DMS53 treated with DMSO at 0.1 percent for 48 hours (cell line): ENCODE results near the gene STX11.

Experiments used
- DNase-seq: peaks from one replicate; lab custom pipeline; 2025; ENCODE audit not compliant: unreplicated experiment; lab: John Stamatoyannopoulos, UW

STX11 gene

DNA sequence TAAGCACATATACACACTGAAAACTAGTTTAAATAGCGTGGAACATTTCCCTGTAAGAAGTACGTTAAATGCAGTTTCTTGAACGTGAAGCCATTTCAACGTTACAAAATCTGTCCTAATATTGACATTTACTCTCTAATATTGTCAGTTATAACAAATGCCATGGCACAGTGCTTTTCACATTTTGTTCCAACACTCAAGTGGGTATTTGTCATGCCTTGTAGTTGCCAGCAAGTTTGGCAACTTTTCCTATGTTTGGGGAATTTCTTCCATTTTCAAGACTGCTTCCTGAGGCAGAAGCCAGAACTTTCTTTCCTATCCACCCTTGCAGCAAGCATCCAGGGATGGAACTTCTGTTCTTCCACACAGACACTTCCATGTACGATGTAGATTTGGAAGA is 63.0 kb downstream of the STX11 start:
- no peak for DNase-seq

GRCh38 chr6:144214029-144214428 is 63.7 kb downstream of the STX11 start:
- DNase-seq, result no peak

GRCh38 chr6:144214622-144215401 is 64.5 kb downstream of the STX11 start:
- no peak for DNase-seq

DNA sequence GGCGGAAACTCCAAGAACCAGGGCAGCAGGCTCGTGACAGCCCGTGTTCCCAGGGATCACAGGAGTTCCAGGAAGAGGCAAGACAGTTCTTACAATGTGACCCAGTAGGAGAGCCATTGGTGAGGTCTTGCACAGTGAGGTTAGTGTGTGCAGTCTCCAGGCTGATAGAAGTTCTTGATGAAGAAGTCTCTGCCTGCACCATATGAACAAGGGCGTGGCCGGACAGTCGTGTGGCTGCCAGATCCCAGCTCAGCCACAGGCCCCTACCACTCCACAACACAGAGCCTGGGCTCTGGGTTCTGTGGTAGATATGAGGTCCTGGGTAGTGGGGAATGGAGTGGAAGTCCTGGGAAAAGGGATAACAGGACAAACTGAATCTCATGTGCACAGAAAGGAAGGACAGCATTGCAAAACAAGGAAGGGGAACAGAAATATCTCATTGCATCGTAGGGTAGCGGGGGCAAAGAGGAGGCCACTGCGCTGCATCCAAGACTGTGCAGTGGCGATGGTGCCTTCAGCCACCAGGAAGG is 65.2 kb downstream of the STX11 start:
- peak; percentile 7 for DNase-seq

DNA sequence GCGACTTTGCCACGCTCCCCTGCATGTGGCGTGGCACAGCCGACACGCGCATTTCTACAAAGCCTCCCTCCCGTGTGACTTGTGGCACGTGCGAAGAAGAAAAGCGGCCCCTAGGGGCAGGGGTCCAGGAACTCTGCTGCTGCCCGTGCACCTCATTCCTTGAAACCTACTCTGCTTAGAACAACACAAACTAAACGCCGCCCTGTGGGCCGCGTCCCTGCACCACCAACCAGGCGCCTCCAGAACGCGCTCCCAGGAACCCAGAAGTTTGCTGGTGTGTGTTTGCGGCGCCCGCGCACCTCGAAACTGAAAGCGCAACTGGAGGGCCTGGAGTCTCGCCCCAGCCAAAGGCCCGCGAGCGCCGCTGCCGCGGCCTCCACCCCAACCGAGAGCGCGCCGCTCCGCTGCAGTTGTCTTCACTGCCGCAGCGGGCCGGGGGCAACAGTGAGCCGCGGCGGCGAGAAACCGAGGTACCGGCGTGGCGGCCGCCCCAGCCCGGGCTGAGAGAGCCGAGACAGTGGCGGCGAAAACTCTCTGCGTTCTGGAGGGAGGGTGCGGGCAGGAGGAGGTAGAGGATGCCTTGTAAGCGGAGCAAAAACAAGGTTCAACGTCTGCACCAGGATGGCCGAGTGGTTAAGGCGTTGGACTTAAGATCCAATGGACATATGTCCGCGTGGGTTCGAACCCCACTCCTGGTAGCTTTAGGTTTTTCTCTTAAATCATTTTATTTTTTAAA is 65.8 kb downstream of the STX11 start:
- DNase-seq, result peak; percentile 73

DNA sequence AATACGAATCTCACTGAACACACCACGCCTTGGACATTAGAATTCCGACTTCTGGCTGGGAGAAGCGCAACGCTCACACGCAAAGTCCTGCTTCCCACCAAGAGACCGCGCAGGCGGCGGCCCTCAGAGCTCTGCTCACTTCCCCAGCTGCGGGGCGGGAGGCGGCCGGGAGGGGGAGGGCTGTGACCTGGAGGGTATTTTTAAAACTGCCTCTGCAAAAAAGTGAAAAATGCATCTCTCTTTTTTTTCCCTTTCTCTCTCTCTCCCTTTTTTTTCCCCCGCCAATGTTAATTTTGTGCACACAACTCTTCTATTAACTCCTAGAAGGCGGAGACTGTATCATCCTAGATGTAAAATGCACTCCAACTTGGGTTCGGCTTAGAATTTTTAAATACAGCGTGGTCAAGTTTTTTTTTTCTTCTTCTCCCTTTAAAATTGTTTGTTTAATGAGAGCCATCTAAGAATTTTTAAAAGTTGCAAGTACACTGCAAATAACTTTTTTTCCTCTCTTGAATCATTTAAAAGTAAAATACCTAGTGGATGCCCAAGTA is 66.4 kb downstream of the STX11 start:
- DNase-seq, result no peak

DNA sequence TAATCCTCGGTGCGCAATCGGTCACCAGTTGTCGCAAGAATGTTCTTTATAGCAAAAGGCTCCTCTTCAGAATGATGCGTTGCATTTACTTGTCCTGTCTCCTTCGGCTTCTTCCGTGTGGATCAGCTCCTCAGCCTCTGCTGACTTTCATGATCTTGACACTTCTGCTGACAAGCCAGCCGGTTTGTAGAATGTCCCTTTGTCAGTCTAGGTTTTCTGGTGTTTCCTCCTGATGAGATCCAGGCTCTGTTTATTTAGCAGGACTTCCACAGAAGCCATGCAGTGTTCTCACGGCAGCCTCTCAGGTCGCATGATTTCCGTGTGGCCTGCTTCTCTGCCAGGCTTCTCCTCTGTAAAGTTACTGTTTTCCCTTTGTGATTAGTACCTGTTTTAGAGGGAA is 66.9 kb downstream of the STX11 start:
- peak; percentile 45 for DNase-seq

GRCh38 chr6:144217797-144218196 is 67.5 kb downstream of the STX11 start:
- no peak for DNase-seq

DNA sequence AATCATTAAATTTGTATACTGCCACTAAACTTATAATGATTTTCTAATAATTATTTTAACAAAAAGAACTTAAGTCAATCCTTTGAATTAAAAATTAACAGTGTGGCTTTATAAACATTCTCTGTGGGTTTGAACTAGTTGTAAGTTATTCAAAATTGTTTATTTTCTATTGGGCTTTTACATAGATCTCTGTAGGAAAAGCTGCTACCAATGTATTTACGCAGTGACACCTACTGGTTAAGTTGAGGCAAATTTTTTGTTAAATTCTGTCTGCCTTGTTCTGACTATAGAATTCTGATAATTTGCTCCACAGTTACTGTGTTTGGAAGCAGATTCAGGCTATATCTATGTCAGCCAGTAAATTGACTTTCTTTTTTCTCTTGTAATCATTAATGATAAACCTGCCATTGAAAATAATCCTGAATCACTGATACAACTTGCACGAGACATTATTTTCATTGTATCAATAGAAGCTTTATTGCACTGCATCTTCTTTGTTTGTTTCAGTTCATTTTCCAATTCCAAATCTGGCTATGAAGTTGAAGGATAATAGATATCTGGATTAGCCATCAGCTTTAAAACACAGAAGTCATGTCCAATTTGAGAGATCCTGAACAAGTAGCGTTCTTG is 68.9 kb downstream of the STX11 start:
- peak; percentile 52 for DNase-seq

DNA sequence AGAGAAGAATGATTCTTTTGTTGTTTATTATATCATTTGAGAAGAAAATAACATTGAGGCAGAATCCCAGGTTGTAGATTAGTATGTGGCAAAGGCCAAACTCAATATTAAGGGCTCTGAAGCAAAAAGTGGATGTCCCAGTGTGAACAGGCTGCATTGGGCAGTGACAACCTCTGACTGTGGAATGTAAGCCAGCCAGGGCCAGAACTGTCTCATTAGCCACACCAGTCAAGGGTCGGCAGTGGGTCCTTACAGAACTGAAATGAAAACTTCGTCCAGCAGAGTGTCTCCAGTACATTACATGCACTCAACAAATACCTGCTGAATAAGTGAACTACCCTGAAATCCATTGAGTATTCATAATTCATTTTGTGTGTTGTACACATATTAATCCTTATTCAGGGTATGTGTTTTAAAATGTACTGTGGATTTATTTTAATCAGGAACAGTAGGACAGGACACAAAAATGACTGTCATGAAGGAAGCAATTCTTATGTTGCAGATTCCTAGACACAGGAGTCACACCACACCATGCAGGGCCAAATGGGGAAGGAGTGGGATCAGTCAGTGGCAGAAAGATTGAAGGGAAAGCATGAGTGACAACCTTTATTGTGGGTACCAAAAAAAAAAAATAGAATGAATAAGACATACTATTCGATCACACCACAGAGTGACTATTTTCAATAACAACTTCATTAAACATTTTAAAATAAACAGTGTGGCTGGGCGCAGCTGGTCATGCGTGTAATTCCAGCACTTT is 69.9 kb downstream of the STX11 start:
- DNase-seq, result no peak

GRCh38 chr6:144223686-144224085 is 73.4 kb downstream of the STX11 start:
- no peak for DNase-seq

- no peak for DNase-seq
Measured at GRCh38 chr6:144231721-144232120, 81.4 kb downstream of the STX11 start.

- no peak for DNase-seq
Measured at GRCh38 chr6:144232176-144232831, 82.0 kb downstream of the STX11 start.

GRCh38 chr6:144232832-144233230 is 82.5 kb downstream of the STX11 start:
- no peak for DNase-seq

GRCh38 chr6:144234399-144234798 is 84.1 kb downstream of the STX11 start:
- DNase-seq, result no peak

DNA sequence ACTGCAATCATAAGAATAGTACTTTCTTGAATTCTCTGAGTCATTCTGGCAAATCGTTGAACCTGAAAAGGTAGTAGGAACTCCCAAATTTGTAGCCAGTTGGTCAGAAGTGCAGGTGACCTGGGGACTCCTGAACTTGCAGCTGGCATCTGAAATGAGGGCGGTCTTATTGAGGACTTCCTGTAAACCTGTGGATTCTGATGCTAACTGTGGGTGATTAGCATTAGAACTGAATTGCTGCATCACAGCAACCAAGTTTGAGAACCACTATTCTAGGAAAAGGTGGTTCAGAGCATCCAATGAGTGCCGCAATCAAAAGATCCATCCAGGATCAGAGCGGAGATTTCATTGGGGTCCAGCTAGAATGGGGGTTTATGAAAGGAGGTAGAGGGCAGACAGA is 84.6 kb downstream of the STX11 start:
- DNase-seq, result no peak
